Chondrocyte (in vitro differentiated cells): ENCODE data around the gene FAT2. TPM values are rescaled to one million over a fixed set of nuclear protein-coding genes. Genes with fewer than 3 reads are reported as not detected.

Experiments
- DNase-seq: peaks from one replicate; pipeline ENCODE4 v3.0.0; 2021; ENCODE audit warnings: mixed read lengths, low spot score
- H3K27ac Mint-ChIP-seq: one replicate; pipeline ENCODE4 v1.8.0; 2021; ENCODE audit warnings: mild to moderate bottlenecking, moderate library complexity, mixed read lengths; ENCODE audit not compliant: unreplicated experiment
- H3K27me3 Mint-ChIP-seq: 2 replicates; pipeline ENCODE4 v1.8.0; 2021; ENCODE audit warnings: low read depth, mixed read lengths
- H3K36me3 Mint-ChIP-seq: 2 replicates; pipeline ENCODE4 v1.8.0; 2021; ENCODE audit warnings: low read depth, mixed read lengths
- H3K4me1 Mint-ChIP-seq: 2 replicates; pipeline ENCODE4 v1.8.0; 2021; ENCODE audit warnings: low read depth, mild to moderate bottlenecking, mixed read lengths
- H3K4me3 Mint-ChIP-seq: one replicate; pipeline ENCODE4 v1.8.0; 2021; ENCODE audit warnings: mild to moderate bottlenecking, moderate library complexity, mixed read lengths; ENCODE audit not compliant: unreplicated experiment
- H3K9me3 Mint-ChIP-seq: 2 replicates; pipeline ENCODE4 v1.8.0; 2021; ENCODE audit warnings: low read depth, mixed read lengths
- CTCF ChIP-seq: fragments of 200-600 bp; sonication (generic); IDR thresholded peaks from 2 replicates; pipeline ENCODE4 v1.5.0; 2021; ENCODE audit warnings: antibody characterized with exemption, mild to moderate bottlenecking, moderate library complexity
- total RNA-seq: library from RNA; stranded (reverse); gene quantifications from 3 replicates; pipeline ENCODE4 v1.2.1, GENCODE V29; 2021

Gene FAT2
- total RNA-seq, 1 donor from 2014 or later: 2.2 TPM

- DNase-seq: no peak
- peaks cover 8% of the 10 kb centered on the region for H3K27me3 Mint-ChIP-seq
- no peak overlapping the region for H3K27ac Mint-ChIP-seq
- H3K4me3 Mint-ChIP-seq: no peak overlapping the region
- peaks cover 4% of the 10 kb centered on the region for H3K4me1 Mint-ChIP-seq
- no peak for TF ChIP-seq CTCF
- peaks cover 1% of the 10 kb centered on the region for H3K36me3 Mint-ChIP-seq
- H3K9me3 Mint-ChIP-seq: no peaks in the 10 kb centered on the region
Observed at GRCh38 chr5:151574444-151574996, 16.6 kb downstream of the FAT2 start.

GRCh38 chr5:151572657-151573368 lies 18.3 kb downstream of the FAT2 start:
- Mint-ChIP-seq H3K36me3 (peaks cover 1% of the 10 kb centered on the region), H3K9me3 (no peaks in the 10 kb centered on the region), H3K4me3 (no peak overlapping the region), H3K4me1 (peaks cover 5% of the 10 kb centered on the region), H3K27me3 (peaks cover 8% of the 10 kb centered on the region), H3K27ac (no peak overlapping the region)
- DNase-seq: no peak
- no peak for TF ChIP-seq CTCF

- H3K4me3 Mint-ChIP-seq: no peak overlapping the region
- H3K4me1 Mint-ChIP-seq: peaks cover 5% of the 10 kb centered on the region
- DNase-seq: no peak
- no peaks in the 10 kb centered on the region for H3K36me3 Mint-ChIP-seq
- H3K27ac Mint-ChIP-seq: no peak overlapping the region
- no peak for TF ChIP-seq CTCF
- peaks cover 6% of the 10 kb centered on the region for H3K27me3 Mint-ChIP-seq
- H3K9me3 Mint-ChIP-seq: peaks cover 6% of the 10 kb centered on the region
Observed at GRCh38 chr5:151571270-151572173, 19.6 kb downstream of the FAT2 start.

GRCh38 chr5:151570512-151571269 lies 20.4 kb downstream of the FAT2 start:
- Mint-ChIP-seq H3K4me1 (peaks cover 5% of the 10 kb centered on the region), H3K27me3 (peaks cover 6% of the 10 kb centered on the region), H3K9me3 (peaks cover 6% of the 10 kb centered on the region), H3K4me3 (no peak overlapping the region), H3K27ac (no peak overlapping the region), H3K36me3 (no peaks in the 10 kb centered on the region)
- DNase-seq: no peak
- no peak for TF ChIP-seq CTCF
